H1 (cell line): Measurements from ENCODE around the gene SECISBP2L. TPM values are rescaled to one million over a fixed set of nuclear protein-coding genes. Genes with fewer than 3 reads are reported as not detected.

Experiments
- CTCF ChIA-PET: fragments of 300-600 bp; sonication (Branson Sonifier 250); formaldehyde crosslinking; loops from one replicate; lab custom pipeline; 2021; ENCODE audit not compliant: partially characterized antibody; lab: Charles Lee
- POLR2A ChIA-PET: fragments of 300-600 bp; sonication (Branson Sonifier 250); formaldehyde crosslinking; loops from one replicate; lab custom pipeline; 2021; ENCODE audit warnings: inconsistent platforms; ENCODE audit not compliant: partially characterized antibody; lab: Charles Lee
- DNase-seq, 2 experiments: peaks; one replicate each; pipeline versions ENCODE4 v3.0.0 to v3.0.0-alpha.2; 2010 to 2022; ENCODE audit warnings: low spot score in 2 of 2, low read depth in 1 of 2, mixed read lengths in 1 of 2
- FAIRE-seq: peaks from 2 replicates; lab custom pipeline; 2011; peaks lifted over from hg19 to GRCh38; lab: Jason Lieb, UNC
- H2AFZ ChIP-seq: 2 replicates; pipeline ENCODE4 v1.8.1; 2012; ENCODE audit warnings: low read length, inconsistent platforms
- H2AK5ac ChIP-seq: 2 replicates; pipeline ENCODE4 v1.6.1; 2013; ENCODE audit warnings: low read depth, low read length
- H2BK120ac ChIP-seq: replicated peaks from 2 replicates; pipeline ENCODE3; 2013; ENCODE audit warnings: low read depth, low read length, inconsistent platforms
- H2BK12ac ChIP-seq: 2 replicates; pipeline ENCODE4 v1.6.1; 2013; ENCODE audit warnings: low read depth, low read length
- H2BK15ac ChIP-seq: 2 replicates; pipeline ENCODE4 v1.6.1; 2013; ENCODE audit warnings: low read length
- H2BK20ac ChIP-seq: 2 replicates; pipeline ENCODE4 v1.6.1; 2013; ENCODE audit warnings: low read length
- H2BK5ac ChIP-seq: 2 replicates; pipeline ENCODE4 v1.6.1; 2013; ENCODE audit warnings: low read depth, low read length
- H3K14ac ChIP-seq: 2 replicates; pipeline ENCODE4 v1.6.1; 2013; ENCODE audit warnings: inconsistent platforms; ENCODE audit not compliant: insufficient read length
- H3K18ac ChIP-seq: 2 replicates; pipeline ENCODE4 v1.6.1; 2013; ENCODE audit warnings: low read length; ENCODE audit errors: extremely low read depth
- H3K23ac ChIP-seq: 2 replicates; pipeline ENCODE4 v1.6.1; 2013; ENCODE audit warnings: inconsistent platforms; ENCODE audit not compliant: insufficient read length
- H3K23me2 ChIP-seq: 2 replicates; pipeline ENCODE4 v1.6.1; 2013; ENCODE audit warnings: low read depth, low read length
- H3K27ac ChIP-seq: 2 replicates; pipeline ENCODE4 v1.6.1; 2011; ENCODE audit warnings: low read depth, low read length, inconsistent platforms
- H3K27me3 ChIP-seq, 4 experiments: replicated peaks in 1 of 4; 1 replicate in 1 of 4; 2 replicates in 3 of 4; pipeline versions ENCODE4 v1.6.1 to v1.8.1; 2011 to 2013; ENCODE audit warnings: low read length in 3 of 4, mild to moderate bottlenecking in 3 of 4, inconsistent platforms in 2 of 4, mixed read lengths in 2 of 4, moderate library complexity in 1 of 4; ENCODE audit not compliant: control insufficient read depth in 3 of 4, insufficient read depth in 3 of 4; ENCODE audit errors: extremely low read depth in 1 of 4
- H3K36me3 ChIP-seq, 4 experiments: 2 replicates each; pipeline versions ENCODE4 v1.6.1 to v1.8.1; 2011 to 2013; ENCODE audit warnings: mild to moderate bottlenecking in 4 of 4, low read length in 3 of 4, moderate library complexity in 2 of 4, control low read depth in 1 of 4, inconsistent platforms in 1 of 4; ENCODE audit not compliant: insufficient read depth in 4 of 4, control insufficient read depth in 2 of 4
- H3K4ac ChIP-seq: replicated peaks from 2 replicates; pipeline ENCODE3; 2013; ENCODE audit warnings: low read length, low read depth, mixed read lengths, inconsistent platforms; ENCODE audit not compliant: insufficient read length
- H3K4me1 ChIP-seq, 4 experiments: replicated peaks in 1 of 4; 1 replicate in 1 of 4; 2 replicates in 3 of 4; pipeline versions ENCODE4 v1.6.1 to v1.8.1; 2011 to 2013; ENCODE audit warnings: low read length in 3 of 4, inconsistent platforms in 2 of 4, mixed read lengths in 1 of 4; ENCODE audit not compliant: insufficient read depth in 4 of 4, control insufficient read depth in 3 of 4
- H3K4me2 ChIP-seq, 2 experiments: 2 replicates each; pipeline versions ENCODE4 v1.6.1 to v1.8.1; 2011 to 2013; ENCODE audit warnings: low read depth in 2 of 2, low read length in 2 of 2, control low read depth in 1 of 2, inconsistent platforms in 1 of 2, mild to moderate bottlenecking in 1 of 2; ENCODE audit not compliant: insufficient read depth in 1 of 2
- H3K4me3 ChIP-seq, 4 experiments: fragments of 200-600, 300-600 bp in 1 of 4; sonication (generic), shearing (Covaris generic), sonication (Bioruptor Twin) in 1 of 4; 2 replicates each; pipeline versions ENCODE4 v1.5.1 to v1.8.1; 2011 to 2016; ENCODE audit warnings: low read length in 4 of 4, low read depth in 3 of 4, control low read depth in 2 of 4, inconsistent platforms in 2 of 4, mild to moderate bottlenecking in 2 of 4, mixed read lengths in 1 of 4, moderate library complexity in 1 of 4; ENCODE audit not compliant: insufficient read depth in 2 of 4; ENCODE audit errors: extremely low read depth in 1 of 4
- H3K56ac ChIP-seq: replicated peaks from 2 replicates; pipeline ENCODE3; 2013; ENCODE audit warnings: low read depth, mild to moderate bottlenecking, mixed read lengths, low read length, inconsistent platforms; ENCODE audit not compliant: insufficient read length
- H3K79me1 ChIP-seq: 2 replicates; pipeline ENCODE4 v1.6.1; 2013; ENCODE audit warnings: low read depth, low read length, control low read depth
- H3K79me2 ChIP-seq, 2 experiments: 2 replicates each; pipeline versions ENCODE4 v1.6.1 to v1.8.1; 2012 to 2013; ENCODE audit warnings: low read length in 2 of 2, mild to moderate bottlenecking in 2 of 2, inconsistent platforms in 1 of 2; ENCODE audit not compliant: insufficient read depth in 2 of 2, control insufficient read depth in 1 of 2
- H3K9ac ChIP-seq, 4 experiments: replicated peaks in 1 of 4; 1 replicate in 1 of 4; 2 replicates in 3 of 4; pipeline versions ENCODE4 v1.6.1 to v1.8.1; 2011 to 2013; ENCODE audit warnings: low read depth in 3 of 4, low read length in 3 of 4, control low read depth in 2 of 4, mild to moderate bottlenecking in 2 of 4, moderate library complexity in 2 of 4, inconsistent platforms in 1 of 4; ENCODE audit errors: extremely low read depth in 1 of 4
- H3K9me3 ChIP-seq, 2 experiments: 2 replicates each; pipeline versions ENCODE4 v1.6.1 to v1.8.1; 2012 to 2013; ENCODE audit warnings: mild to moderate bottlenecking in 2 of 2, moderate library complexity in 2 of 2, control low read depth in 1 of 2, inconsistent platforms in 1 of 2, low read depth in 1 of 2, low read length in 1 of 2, mixed read lengths in 1 of 2; ENCODE audit not compliant: insufficient read depth in 2 of 2
- H4K20me1 ChIP-seq, 2 experiments: replicated peaks in 1 of 2; 2 replicates each; pipeline versions ENCODE3 to v1.8.1; 2011 to 2013; ENCODE audit warnings: inconsistent platforms in 2 of 2, low read length in 2 of 2, mild to moderate bottlenecking in 1 of 2; ENCODE audit not compliant: insufficient read depth in 2 of 2, control insufficient read depth in 1 of 2
- H4K5ac ChIP-seq: 2 replicates; pipeline ENCODE4 v1.6.1; 2013; ENCODE audit warnings: low read length, low read depth, mixed read lengths, inconsistent platforms; ENCODE audit not compliant: insufficient read length
- H4K8ac ChIP-seq: 2 replicates; pipeline ENCODE4 v1.8.0; 2013; ENCODE audit warnings: mild to moderate bottlenecking, moderate library complexity, low read length, inconsistent platforms; ENCODE audit not compliant: insufficient read depth; ENCODE audit errors: extremely low read depth
- H4K91ac ChIP-seq: replicated peaks from 2 replicates; pipeline ENCODE3; 2013; ENCODE audit warnings: low read length, mixed read lengths, inconsistent platforms; ENCODE audit not compliant: insufficient read length
- BACH1 ChIP-seq: IDR thresholded peaks from 2 replicates; pipeline ENCODE4 v1.6.1; 2012; ENCODE audit warnings: low read length, improper control_type of control experiment
- CHD1 ChIP-seq: IDR thresholded peaks from 2 replicates; pipeline ENCODE4 v1.6.1; 2012; ENCODE audit warnings: low read depth, low read length, improper control_type of control experiment
- CREB1 ChIP-seq: IDR thresholded peaks from 2 replicates; pipeline ENCODE4 v1.6.1; 2012; ENCODE audit warnings: inconsistent platforms
- EZH2 ChIP-seq: fragments of 200-600 bp; sonication (generic); IDR thresholded peaks from 2 replicates; pipeline ENCODE4 v1.7.1; 2012; ENCODE audit warnings: low read depth, mild to moderate bottlenecking, moderate library complexity, low read length, inconsistent platforms; ENCODE audit not compliant: severe bottlenecking
- GABPA ChIP-seq: IDR thresholded peaks from 2 replicates; pipeline ENCODE4 v1.6.1; 2011; ENCODE audit warnings: mild to moderate bottlenecking, low read length, moderate library complexity, borderline replicate concordance; ENCODE audit not compliant: insufficient read depth
- MAFK ChIP-seq: IDR thresholded peaks from 2 replicates; pipeline ENCODE4 v1.6.1; 2012; ENCODE audit warnings: low read depth, mild to moderate bottlenecking, improper control_type of control experiment, low read length
- RAD21 ChIP-seq, 2 experiments: IDR thresholded peaks in 1 of 2; conservative IDR thresholded peaks in 1 of 2; 2 replicates each; pipeline ENCODE4 v1.6.1; 2011; ENCODE audit warnings: low read depth in 2 of 2, low read length in 2 of 2, improper control_type of control experiment in 1 of 2, inconsistent platforms in 1 of 2, mild to moderate bottlenecking in 1 of 2, moderate library complexity in 1 of 2
- RBBP5 ChIP-seq: IDR thresholded peaks from 2 replicates; pipeline ENCODE4 v1.7.1; 2012; ENCODE audit warnings: low read depth, mild to moderate bottlenecking, inconsistent platforms, low read length, moderate library complexity, borderline replicate concordance
- RXRA ChIP-seq: IDR thresholded peaks from 2 replicates; pipeline ENCODE4 v1.6.1; 2011; ENCODE audit warnings: low read depth, mild to moderate bottlenecking, low read length, moderate library complexity; ENCODE audit not compliant: insufficient read depth
- SP1 ChIP-seq: IDR thresholded peaks from 2 replicates; pipeline ENCODE4 v1.6.1; 2011; ENCODE audit warnings: low read depth, low read length
- SP2 ChIP-seq: IDR thresholded peaks from 2 replicates; pipeline ENCODE4 v1.6.1; 2012; ENCODE audit warnings: mild to moderate bottlenecking, low read length, inconsistent platforms
- SUZ12 ChIP-seq: fragments of 200-600 bp; sonication (generic); IDR thresholded peaks from 2 replicates; pipeline ENCODE4 v1.6.1; 2012; ENCODE audit warnings: mild to moderate bottlenecking, inconsistent platforms, low read length, moderate library complexity, mixed read lengths
- YY1 ChIP-seq: IDR thresholded peaks from 2 replicates; pipeline ENCODE4 v1.6.1; 2011; ENCODE audit warnings: low read depth, mild to moderate bottlenecking, low read length
- WGBS, 2 experiments: shearing (Covaris generic) in 1 of 2; methylation state at CpG; one replicate each; pipeline versions ENCODE4 v1.1.6 to v1.1.7; 2013 to 2015; ENCODE audit warnings: low lambda C conversion rate in 2 of 2, mixed read lengths in 2 of 2, inconsistent platforms in 1 of 2, low coverage in 1 of 2, missing lambda C conversion rate in 1 of 2; ENCODE audit not compliant: insufficient replicate concordance in 2 of 2, insufficient coverage in 1 of 2, insufficient read length in 1 of 2; ENCODE audit errors: extremely low coverage in 1 of 2, missing lambda C conversion rate in 1 of 2; 5-methylcytosine and 5-hydroxymethylcytosine counted together
- polyA plus RNA-seq, 7 experiments: library from polyadenylated mRNA; depleted of rRNA in 3 of 7; stranded (reverse) in 5 of 7; unstranded in 2 of 7; fragments of >200 nt in 5 of 7; fragments of 200-250 nt in 2 of 7; gene quantifications; 1 replicate in 5 of 7; 2 replicates in 1 of 7; 4 replicates in 1 of 7; pipeline versions ENCODE4 v1.2.1 to v1.2.3, GENCODE V29; 2011 to 2013; ENCODE audit warnings: missing spikeins in 2 of 7, mixed read lengths in 2 of 7
- total RNA-seq: library from RNA; stranded (reverse); fragmentation: NEBNext Ultra II Directional; extraction: Animal tissue kit (Norgen Biotek cat#: 25700); gene quantifications from 2 replicates; pipeline ENCODE4 v1.2.1, GENCODE V29; 2021
- TF ChIP-seq, protein P1 (sequence below): IDR thresholded peaks from 2 replicates; pipeline ENCODE4 v1.6.1; 2011; ENCODE audit warnings: low read length, improper control_type of control experiment

SECISBP2L gene
- total and polyA plus RNA-seq, 2 of the 8 experiments (the other 6 are each of a cell fraction or from before 2014, with no cell fraction given) = 7.6 to 22.8 TPM

DNA sequence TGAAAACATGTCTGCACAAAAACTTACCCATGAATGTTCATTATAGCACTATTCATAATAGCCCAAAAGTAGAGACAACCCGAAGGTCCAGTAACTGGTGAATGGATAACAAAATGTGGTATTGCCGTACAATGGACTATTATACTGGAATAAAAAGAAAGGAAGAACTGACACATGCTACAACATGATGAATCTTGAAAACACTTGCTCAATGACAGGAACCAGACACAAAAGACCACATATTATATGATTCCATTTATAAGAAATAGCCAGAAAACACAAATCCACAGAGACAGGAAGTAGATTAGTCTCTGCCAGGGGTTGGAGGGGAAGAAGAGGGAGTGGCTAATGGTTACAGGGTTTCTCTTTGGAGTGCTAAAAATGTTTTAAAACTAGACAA is 100.9 kb downstream of the SECISBP2L start:
- POLR2A ChIA-PET = interaction anchor here (1.3 kb wide), 1 partner anchor 9 kb away, joined by 4 read pairs; no protein-coding TSS in a partner anchor
- CTCF ChIA-PET = interaction anchor here (1.1 to 2.0 kb wide), 5 partner anchors 12 to 83 kb away, joined by 3 to 5 read pairs (median 4); no protein-coding TSS in a partner anchor
- 67% methylated on average over 2 of the region's 2 CpGs; no CpG with 5 or more reads in 1 of the 2 experiments for WGBS, 2 experiments
- TF ChIP-seq SP1 (no peak), YY1 (no peak), EZH2 (no peak), CREB1 (no peak), SP2 (no peak), RAD21 (IDR thresholded peaks at IDR 0.05 in 1 of 2, conservative IDR thresholded peaks at IDR 0.05 in 1 of 2; ENCODE audit: low read depth in 2 of 2, low read length in 2 of 2) (no peak), BACH1 (no peak), RXRA (no peak), RBBP5 (no peak), CHD1 (no peak), MAFK (no peak), SUZ12 (no peak), GABPA (no peak)
- TF ChIP-seq, protein P1, sequence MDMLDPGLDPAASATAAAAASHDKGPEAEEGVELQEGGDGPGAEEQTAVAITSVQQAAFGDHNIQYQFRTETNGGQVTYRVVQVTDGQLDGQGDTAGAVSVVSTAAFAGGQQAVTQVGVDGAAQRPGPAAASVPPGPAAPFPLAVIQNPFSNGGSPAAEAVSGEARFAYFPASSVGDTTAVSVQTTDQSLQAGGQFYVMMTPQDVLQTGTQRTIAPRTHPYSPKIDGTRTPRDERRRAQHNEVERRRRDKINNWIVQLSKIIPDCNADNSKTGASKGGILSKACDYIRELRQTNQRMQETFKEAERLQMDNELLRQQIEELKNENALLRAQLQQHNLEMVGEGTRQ = no peak

More for the DNA sequence above, 100.9 kb downstream of the SECISBP2L start:
- Histone ChIP-seq H2AFZ (no peak overlapping the region), H2BK5ac (no peak overlapping the region), H3K9me3 (no peaks in the 10 kb centered on the region), H3K9ac (no peak overlapping the region), H2BK20ac (no peak overlapping the region), H3K4me2 (no peak overlapping the region), H3K4me3 (no peak overlapping the region), H3K23me2 (no peaks in the 10 kb centered on the region), H3K79me2 (no peaks in the 10 kb centered on the region), H4K91ac (no peak overlapping the region), H2BK15ac (no peak overlapping the region), H2BK120ac (no peak overlapping the region), H3K4ac (no peak overlapping the region), H3K14ac (no peak overlapping the region), H3K36me3 (no peaks in the 10 kb centered on the region), H3K18ac (no peak overlapping the region), H4K5ac (no peak overlapping the region), H3K27me3 (no peaks in the 10 kb centered on the region; a peak in 1 of 7 replicates), H2BK12ac (no peak overlapping the region), H4K8ac (no peak overlapping the region), H3K23ac (no peak overlapping the region), H3K56ac (no peak overlapping the region), H3K4me1 (no peaks in the 10 kb centered on the region), H3K27ac (no peak overlapping the region), H3K79me1 (no peaks in the 10 kb centered on the region), H2AK5ac (no peak overlapping the region), H4K20me1 (no peaks in the 10 kb centered on the region)
- FAIRE-seq (no peak), DNase-seq (no peak)
